Right lobe of liver (tissue), 4 donors: ENCODE results near the gene MX2.

Source experiments
- POLR2A ChIP-seq: fragments of 450-650 bp; IDR thresholded peaks from one replicate; pipeline ENCODE4 v1.6.1; 2017; ENCODE audit warnings: antibody characterized with exemption, mild to moderate bottlenecking
- TF ChIP-seq, protein P1 (sequence below), 4 donors: fragments of 200-600 bp in 3 of 4; fragments of 450-650 bp in 1 of 4; IDR thresholded peaks; one replicate each; pipeline versions ENCODE4 v1.5.1 to v1.8.0; 2016 to 2022; ENCODE audit warnings: antibody characterized with exemption in 4 of 4, mild to moderate bottlenecking in 2 of 4
- donor health status: DM: no; HTN: no; CAD: no.
- donor health status: DM: no; HTN: no; CAD: no.
- donor health status: DM: no; HTN: yes; CAD: no.

DNA sequence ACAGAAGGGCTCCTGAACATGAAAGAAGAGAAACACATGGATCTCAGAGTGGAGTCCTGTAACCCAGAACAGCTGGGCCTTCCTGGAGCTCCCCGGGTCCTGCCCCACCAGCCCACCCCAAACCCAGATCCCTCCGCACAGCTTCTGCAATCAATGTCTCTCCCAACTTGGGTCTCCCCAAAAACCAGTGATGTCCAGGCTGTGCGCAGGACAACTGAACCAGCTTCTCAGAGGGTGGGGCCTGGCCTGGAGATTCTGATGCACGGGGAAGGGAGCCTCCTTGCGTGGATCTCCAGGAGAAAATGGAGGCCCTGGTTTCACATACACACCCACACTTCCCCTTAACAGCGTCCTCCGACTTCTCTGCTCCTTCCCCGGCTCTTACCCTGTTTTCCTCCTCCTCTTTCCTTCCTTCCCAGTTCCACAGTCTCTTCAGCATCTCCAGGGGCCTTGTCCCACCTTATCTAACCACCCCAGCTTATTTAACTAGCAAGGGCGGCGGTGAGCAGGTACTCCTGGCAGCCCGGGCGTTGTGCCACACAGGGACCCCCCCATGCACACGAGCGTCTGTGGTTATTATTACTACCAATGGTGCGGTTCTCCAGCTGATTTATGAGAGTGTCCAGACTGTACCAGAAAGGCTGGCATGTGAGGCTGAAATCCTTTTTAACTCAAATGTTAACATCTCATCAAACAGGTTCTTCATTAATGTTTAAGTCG is 11.2 kb upstream of the MX2 start:
- TF ChIP-seq, protein P1, sequence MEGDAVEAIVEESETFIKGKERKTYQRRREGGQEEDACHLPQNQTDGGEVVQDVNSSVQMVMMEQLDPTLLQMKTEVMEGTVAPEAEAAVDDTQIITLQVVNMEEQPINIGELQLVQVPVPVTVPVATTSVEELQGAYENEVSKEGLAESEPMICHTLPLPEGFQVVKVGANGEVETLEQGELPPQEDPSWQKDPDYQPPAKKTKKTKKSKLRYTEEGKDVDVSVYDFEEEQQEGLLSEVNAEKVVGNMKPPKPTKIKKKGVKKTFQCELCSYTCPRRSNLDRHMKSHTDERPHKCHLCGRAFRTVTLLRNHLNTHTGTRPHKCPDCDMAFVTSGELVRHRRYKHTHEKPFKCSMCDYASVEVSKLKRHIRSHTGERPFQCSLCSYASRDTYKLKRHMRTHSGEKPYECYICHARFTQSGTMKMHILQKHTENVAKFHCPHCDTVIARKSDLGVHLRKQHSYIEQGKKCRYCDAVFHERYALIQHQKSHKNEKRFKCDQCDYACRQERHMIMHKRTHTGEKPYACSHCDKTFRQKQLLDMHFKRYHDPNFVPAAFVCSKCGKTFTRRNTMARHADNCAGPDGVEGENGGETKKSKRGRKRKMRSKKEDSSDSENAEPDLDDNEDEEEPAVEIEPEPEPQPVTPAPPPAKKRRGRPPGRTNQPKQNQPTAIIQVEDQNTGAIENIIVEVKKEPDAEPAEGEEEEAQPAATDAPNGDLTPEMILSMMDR (IDR thresholded peaks at IDR 0.05), result no peak
- TF ChIP-seq POLR2A, result no peak
